Stimulated activated naive CD8-positive, alpha-beta T cell treated with anti-CD3 and anti-CD28 coated beads, Interleukin-15, Interleukin-2, amounts not matched to agents 100 ng/mL and 50 ng/mL, for 24 hours (primary cell): ENCODE data around the gene MITF.

Experiments used
- H3K27ac Mint-ChIP-seq: one replicate; pipeline ENCODE4 v1.8.0; 2021; ENCODE audit warnings: mild to moderate bottlenecking, mixed read lengths
- H3K27me3 Mint-ChIP-seq: one replicate; pipeline ENCODE4 v1.8.0; 2021; ENCODE audit warnings: mixed read lengths
- H3K36me3 Mint-ChIP-seq: one replicate; pipeline ENCODE4 v1.8.0; 2021; ENCODE audit warnings: low read depth, mixed read lengths
- H3K4me1 Mint-ChIP-seq: one replicate; pipeline ENCODE4 v1.8.0; 2021; ENCODE audit warnings: low read depth, mixed read lengths
- H3K4me3 Mint-ChIP-seq: one replicate; pipeline ENCODE4 v1.8.0; 2021; ENCODE audit warnings: mild to moderate bottlenecking, mixed read lengths
- H3K9me3 Mint-ChIP-seq: one replicate; pipeline ENCODE4 v1.8.0; 2021; ENCODE audit warnings: mixed read lengths

Gene MITF

DNA sequence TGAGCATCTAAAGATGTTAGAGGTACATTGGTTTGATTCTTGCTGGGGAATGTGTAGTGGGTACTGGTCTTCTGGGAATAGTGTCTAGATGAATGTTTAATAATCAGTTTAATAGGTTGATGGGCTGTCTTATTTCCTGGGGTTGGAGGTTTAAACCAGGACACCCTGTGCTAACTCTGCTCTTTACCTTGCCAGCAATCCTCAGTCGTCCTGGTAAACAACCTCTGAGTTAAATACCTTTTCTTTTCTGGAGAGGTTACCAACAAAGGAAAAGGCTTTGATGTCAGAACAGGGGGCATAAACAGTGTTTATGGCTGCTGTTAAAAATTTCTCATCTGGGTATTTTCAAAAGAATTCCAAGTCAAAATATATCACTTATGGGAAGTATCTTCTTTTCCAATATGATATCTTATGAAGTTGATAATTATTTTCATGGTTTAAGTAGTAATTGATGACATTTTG, 23.5 kb downstream of the MITF start:
- Mint-ChIP-seq H3K4me1 (no peaks in the 10 kb centered on the region), H3K36me3 (no peaks in the 10 kb centered on the region), H3K27me3 (peaks cover 4% of the 10 kb centered on the region), H3K27ac (no peak overlapping the region), H3K4me3 (no peak overlapping the region), H3K9me3 (no peaks in the 10 kb centered on the region)

DNA sequence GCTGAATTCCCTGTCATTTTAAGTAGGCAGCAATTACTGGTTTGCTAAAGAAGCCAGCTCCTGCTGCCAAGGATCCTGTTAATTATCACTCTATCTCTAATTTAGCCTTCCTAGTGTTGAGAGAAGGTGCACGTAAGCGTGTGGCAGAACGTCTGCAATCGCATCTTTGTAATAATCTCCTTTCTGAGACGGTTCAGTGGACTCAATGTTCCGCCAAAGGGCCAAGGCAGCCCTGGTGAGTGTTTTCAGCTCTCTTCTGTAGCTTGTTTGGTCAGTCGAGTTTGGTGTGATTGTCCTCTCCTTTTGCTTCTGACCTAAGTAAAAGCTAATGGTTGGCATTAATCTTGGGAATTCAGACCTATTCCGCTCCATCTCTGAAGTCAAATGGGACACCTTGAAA, 24.2 kb downstream of the MITF start:
- Mint-ChIP-seq H3K4me1 (no peaks in the 10 kb centered on the region), H3K27me3 (peaks cover 4% of the 10 kb centered on the region), H3K27ac (no peak overlapping the region), H3K36me3 (no peaks in the 10 kb centered on the region), H3K4me3 (no peak overlapping the region), H3K9me3 (no peaks in the 10 kb centered on the region)

DNA sequence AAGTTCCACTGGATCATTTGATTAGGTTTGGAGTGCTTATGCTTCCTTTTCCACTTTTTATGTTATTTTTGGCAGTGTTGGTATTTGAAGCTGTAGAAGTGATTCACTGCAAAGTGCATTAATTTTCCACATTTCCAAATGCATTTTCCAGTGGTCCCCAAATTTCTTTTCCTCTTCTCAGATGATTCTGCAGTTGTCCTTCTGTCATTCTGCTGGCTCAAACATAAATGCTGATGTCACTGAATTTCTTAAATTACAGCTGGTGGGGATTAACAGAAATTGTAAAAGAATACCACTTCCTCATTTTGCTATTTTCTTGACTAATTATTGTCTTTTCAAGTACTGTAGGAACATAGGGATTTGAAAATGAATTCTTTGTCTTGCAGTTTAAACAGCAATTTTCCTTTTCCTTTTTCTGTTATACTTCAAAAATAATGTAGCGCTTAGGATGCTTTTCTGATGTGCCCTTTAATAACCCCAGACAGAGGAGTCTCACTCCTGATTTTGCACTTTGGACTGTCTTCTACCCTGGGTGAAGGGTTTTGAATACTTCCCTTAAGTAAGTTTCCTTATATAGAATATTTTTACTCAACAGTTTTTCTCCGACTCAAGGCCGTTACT, 25.0 kb downstream of the MITF start:
- Mint-ChIP-seq H3K27ac (no peak overlapping the region), H3K27me3 (peaks cover 4% of the 10 kb centered on the region), H3K4me3 (no peak overlapping the region), H3K9me3 (no peaks in the 10 kb centered on the region), H3K36me3 (no peaks in the 10 kb centered on the region), H3K4me1 (no peaks in the 10 kb centered on the region)

DNA sequence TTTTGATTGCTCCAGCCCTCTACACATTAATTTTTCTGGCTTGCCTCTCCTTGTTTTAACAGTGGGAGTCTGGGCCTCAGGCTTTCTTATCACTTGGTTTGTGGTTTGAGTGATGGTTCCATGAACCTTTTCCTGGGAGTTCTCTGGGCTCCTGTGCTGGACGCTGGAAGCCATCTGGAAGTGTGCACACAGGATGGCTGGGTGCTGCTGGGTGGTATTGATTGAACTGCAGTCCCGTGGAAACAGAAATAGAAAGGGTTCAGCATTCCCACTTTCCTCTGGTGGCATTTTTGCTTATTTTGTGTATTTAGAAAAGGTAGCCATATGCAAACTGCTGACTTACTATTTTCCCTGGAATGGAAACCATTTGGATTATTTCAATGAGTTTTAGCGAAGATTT, 25.6 kb downstream of the MITF start:
- no peak overlapping the region for H3K4me3 Mint-ChIP-seq
- no peaks in the 10 kb centered on the region for H3K36me3 Mint-ChIP-seq
- no peaks in the 10 kb centered on the region for H3K4me1 Mint-ChIP-seq
- peaks cover 4% of the 10 kb centered on the region for H3K27me3 Mint-ChIP-seq
- H3K9me3 Mint-ChIP-seq = no peaks in the 10 kb centered on the region
- no peak overlapping the region for H3K27ac Mint-ChIP-seq

DNA sequence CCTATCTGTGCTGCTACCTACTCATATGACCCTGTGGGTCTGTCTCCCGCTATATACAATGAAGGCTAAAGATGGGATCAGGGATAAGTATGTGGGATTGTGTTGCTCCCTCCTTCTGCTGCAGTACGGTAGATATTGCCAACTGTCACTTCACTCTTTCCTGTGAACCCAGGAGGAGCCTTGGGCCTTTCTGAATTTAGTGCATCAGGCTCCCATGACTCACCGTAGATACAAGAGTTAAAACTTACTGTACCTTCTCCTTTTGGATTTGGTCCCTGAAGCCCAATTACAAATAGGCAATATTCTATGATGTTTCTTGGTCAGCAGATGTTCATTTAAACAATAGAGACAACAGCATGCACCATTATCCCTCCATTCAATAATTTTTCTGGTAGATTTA, 27.4 kb downstream of the MITF start:
- H3K27me3 Mint-ChIP-seq = peaks cover 7% of the 10 kb centered on the region
- H3K4me3 Mint-ChIP-seq = no peak overlapping the region
- no peaks in the 10 kb centered on the region for H3K9me3 Mint-ChIP-seq
- no peaks in the 10 kb centered on the region for H3K4me1 Mint-ChIP-seq
- no peak overlapping the region for H3K27ac Mint-ChIP-seq
- H3K36me3 Mint-ChIP-seq = no peaks in the 10 kb centered on the region

DNA sequence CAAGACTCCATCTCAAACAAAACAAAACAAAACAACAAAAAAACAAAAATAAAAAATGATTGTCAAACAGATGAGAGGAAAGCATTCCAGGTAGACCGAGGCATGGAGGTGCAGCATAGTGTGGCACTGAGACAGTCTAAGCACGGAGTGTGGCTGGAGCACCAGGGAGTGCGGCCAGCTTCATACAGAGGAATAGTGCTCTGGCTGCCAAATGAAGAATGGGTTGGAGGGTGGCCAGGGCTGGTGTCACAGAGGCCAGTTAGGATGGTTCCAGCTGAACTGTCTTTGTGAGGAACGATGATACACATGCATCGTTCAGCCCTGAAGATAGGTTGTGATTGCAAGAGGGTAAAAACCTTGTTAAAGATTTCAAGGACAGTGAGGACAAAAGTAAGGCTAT, 28.3 kb downstream of the MITF start:
- Mint-ChIP-seq H3K4me1 (no peaks in the 10 kb centered on the region), H3K9me3 (no peaks in the 10 kb centered on the region), H3K36me3 (no peaks in the 10 kb centered on the region), H3K27ac (no peak overlapping the region), H3K27me3 (peaks cover 7% of the 10 kb centered on the region), H3K4me3 (no peak overlapping the region)

DNA sequence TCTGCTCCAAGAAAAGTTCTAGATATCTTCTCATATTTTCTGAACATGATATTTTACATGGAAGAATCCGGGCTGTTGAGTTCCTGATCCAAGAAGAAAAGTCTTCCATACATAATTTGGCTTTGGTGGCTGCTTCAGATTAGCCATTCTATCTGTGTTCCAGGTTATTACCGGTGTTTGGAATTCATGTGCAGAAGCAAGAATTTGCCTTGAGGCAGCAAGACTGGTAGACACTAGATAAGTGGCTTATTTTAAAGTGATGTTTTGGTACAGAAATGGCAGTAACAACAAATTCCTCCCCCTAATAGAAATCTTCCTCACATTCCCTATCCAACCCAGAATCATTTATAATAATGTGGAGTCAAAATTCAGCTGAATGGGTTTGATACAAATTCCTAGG, 29.2 kb downstream of the MITF start:
- Mint-ChIP-seq H3K27ac (no peak overlapping the region), H3K4me1 (no peaks in the 10 kb centered on the region), H3K4me3 (no peak overlapping the region), H3K9me3 (no peaks in the 10 kb centered on the region), H3K36me3 (no peaks in the 10 kb centered on the region), H3K27me3 (peaks cover 7% of the 10 kb centered on the region)

DNA sequence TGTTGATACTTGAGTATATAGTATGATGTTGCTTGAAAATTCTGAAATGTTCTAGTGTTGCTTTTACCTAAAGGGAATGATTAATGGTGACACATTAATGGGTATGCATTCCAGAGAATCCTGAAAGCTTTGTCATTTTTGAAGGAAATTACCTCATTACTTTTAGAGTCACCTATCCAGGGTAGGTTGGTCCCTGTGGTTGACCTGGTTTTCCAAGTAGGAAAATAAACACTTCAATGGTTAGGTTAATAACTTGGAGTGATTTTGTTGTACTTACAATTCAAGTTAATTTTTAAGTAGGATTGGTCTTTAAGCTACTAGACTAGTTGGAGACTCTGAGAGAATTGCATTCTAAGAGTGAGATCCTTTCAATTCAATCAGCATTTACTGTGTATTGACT, 31.0 kb downstream of the MITF start:
- no peaks in the 10 kb centered on the region for H3K36me3 Mint-ChIP-seq
- H3K4me3 Mint-ChIP-seq = no peak overlapping the region
- no peak overlapping the region for H3K27ac Mint-ChIP-seq
- no peaks in the 10 kb centered on the region for H3K9me3 Mint-ChIP-seq
- no peaks in the 10 kb centered on the region for H3K4me1 Mint-ChIP-seq
- H3K27me3 Mint-ChIP-seq = peaks cover 7% of the 10 kb centered on the region

DNA sequence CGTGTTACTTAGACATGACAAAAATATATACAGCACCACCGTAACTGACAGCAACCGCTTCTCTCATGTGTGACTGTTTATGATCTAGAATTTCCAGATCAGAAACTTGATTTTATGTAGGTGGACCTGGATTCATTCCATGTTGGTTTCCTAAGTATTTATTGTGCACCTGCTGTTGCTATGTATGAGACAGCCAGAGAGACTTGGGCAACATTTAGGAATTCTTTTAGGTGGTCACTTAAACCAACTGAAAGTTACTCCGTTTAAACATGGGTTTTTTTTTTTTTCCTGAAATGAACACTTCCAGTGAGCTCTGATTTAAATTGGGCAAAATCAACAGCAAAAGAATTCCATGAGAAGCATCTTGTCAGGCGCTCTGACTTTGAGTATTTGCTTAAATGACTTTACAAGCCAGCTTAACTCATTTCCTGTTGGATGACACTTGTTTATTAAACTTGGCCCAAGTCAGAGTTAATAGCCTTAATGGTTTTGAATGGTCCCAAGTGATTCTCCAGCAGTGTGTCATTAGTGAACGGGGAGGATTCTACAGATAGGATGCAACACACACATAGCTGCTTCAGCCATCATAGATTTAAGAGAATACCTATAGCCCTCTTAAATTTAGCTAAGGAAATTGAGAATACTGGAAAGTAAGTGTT, 31.8 kb downstream of the MITF start:
- Mint-ChIP-seq H3K9me3 (no peaks in the 10 kb centered on the region), H3K4me1 (no peaks in the 10 kb centered on the region), H3K4me3 (no peak overlapping the region), H3K27me3 (peaks cover 4% of the 10 kb centered on the region), H3K36me3 (no peaks in the 10 kb centered on the region), H3K27ac (no peak overlapping the region)

DNA sequence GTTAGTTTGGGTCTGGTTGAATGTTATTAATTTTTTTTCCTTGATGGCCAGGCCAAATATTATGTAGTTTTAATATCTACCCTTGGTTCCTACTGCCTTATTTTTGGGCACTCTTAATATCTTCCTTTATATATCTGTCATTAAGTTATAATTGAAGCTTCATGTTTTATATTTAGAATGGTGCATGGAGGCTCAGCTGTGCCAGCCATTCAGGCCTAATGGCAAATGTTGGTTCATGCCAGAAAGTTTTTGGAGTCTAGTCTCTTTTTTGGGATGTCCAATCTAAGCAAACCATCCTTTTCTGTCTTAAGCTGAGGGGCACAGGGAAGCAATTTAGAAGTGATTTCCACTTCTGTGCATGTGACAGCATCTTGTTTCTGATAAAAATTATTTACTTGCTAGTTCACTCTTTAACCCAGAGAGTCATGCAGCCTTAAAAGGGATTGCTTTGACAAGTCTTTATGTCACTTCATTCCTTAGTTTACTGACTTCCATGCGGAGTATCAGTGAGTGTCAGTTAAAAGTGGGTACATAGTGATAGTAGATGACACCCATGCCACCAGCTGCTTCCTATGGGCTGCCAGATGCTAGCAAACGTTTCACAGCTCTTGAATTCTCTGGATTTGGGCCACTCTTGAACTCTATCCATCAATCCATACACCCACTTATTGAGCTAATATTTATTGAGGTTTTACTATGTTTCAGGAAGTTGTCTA, 33.0 kb downstream of the MITF start:
- H3K4me1 Mint-ChIP-seq = no peaks in the 10 kb centered on the region
- H3K36me3 Mint-ChIP-seq = no peaks in the 10 kb centered on the region
- no peaks in the 10 kb centered on the region for H3K9me3 Mint-ChIP-seq
- peaks cover 4% of the 10 kb centered on the region for H3K27me3 Mint-ChIP-seq
- H3K27ac Mint-ChIP-seq = no peak overlapping the region
- H3K4me3 Mint-ChIP-seq = no peak overlapping the region

DNA sequence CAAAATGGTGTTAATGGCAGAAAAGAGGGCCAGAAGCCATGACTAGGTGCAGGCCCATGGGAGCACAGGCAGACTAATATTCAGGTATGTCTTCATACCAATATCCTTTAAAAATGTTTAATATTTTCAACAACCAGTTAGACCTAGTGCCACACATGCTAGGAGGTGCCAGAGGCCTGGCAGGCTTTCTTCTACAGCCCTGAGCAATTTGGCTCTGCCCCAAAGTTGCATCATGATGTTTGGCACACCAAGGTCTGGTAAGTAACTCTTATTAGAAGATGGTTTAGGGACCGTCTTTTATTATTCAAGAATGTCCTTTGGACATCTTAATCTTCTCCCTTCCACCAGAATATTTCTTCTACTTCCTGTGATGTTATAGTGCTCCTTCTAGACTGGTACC, 34.8 kb downstream of the MITF start:
- Mint-ChIP-seq H3K4me1 (no peaks in the 10 kb centered on the region), H3K9me3 (peaks cover 4% of the 10 kb centered on the region), H3K27me3 (peaks cover 4% of the 10 kb centered on the region)

DNA sequence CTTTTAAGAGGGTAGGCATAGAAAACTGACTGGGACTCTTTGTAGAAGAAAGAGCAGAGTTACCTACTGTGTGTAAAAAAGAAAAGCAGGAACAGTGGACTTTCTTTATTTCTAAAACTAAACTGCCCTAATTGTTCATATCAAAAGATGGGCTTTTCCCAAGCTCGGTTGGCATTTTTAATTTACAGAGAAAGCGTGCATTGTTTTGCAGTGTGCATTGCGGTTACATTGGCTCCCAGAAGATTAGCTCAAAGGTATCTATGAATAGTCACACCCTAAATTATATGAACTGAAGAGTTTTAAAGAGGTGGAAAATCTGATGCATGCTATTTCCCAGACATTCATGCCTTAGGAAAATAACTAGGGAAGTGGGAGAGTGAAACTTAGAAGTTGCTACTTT, 36.5 kb downstream of the MITF start:
- H3K4me3 Mint-ChIP-seq = no peak overlapping the region
- no peaks in the 10 kb centered on the region for H3K4me1 Mint-ChIP-seq
- H3K27ac Mint-ChIP-seq = no peak overlapping the region
- H3K36me3 Mint-ChIP-seq = no peaks in the 10 kb centered on the region
- no peaks in the 10 kb centered on the region for H3K27me3 Mint-ChIP-seq
- peaks cover 4% of the 10 kb centered on the region for H3K9me3 Mint-ChIP-seq

More for the DNA sequence above, 34.8 kb downstream of the MITF start:
- no peak overlapping the region for H3K27ac Mint-ChIP-seq
- no peak overlapping the region for H3K4me3 Mint-ChIP-seq
- H3K36me3 Mint-ChIP-seq = no peaks in the 10 kb centered on the region

DNA sequence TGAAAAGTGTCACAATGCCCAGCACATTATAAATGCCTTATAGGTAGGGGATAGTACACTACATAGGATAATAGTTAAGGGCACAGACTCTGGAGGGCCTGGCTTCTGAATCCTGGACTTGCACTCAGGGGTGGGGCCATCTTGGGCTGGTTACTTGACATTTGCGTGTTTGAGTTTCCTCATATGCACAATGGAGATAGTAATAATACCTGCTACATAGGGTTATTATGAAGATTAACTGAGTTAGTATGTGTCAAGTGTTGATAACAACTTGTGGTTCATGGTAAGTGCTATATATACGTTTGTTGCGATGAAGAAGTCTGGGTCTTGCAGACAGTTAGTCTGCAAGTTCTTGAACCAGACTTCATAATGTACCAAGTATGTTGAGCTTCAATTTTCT, 37.0 kb downstream of the MITF start:
- Mint-ChIP-seq H3K4me1 (no peaks in the 10 kb centered on the region), H3K9me3 (peaks cover 4% of the 10 kb centered on the region), H3K27ac (no peak overlapping the region), H3K4me3 (no peak overlapping the region), H3K27me3 (no peaks in the 10 kb centered on the region), H3K36me3 (no peaks in the 10 kb centered on the region)

DNA sequence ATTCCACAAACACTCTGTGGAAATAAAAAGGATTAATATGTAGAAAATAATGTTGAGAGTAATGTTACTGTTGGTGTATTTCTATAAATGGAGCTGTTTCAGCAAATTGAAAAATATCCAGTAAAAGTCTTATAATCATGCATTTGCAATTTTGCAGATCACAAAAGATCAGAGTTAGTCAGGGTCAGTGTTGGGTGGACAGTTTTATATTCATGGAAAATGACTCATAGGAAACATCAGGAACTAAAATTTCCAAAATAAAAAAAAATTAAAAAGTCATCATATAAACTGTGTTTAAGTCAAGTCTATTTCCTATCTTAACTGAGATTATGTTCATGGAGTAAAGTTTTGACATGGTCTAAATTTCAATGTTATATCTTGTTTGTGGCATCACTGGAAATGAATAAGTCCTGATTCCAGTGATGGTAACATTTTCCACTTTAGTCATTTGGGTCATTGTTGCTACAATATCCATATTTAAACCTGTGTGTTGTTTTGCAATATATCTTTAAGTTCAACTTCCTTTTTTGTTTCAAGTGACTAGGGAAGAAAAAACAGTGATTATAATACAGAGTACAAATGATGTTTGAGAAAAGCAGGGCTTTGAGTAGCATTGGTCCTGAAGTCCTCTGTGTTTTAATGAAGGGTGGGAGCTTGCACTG, 37.8 kb downstream of the MITF start:
- Mint-ChIP-seq H3K4me3 (no peak overlapping the region), H3K27me3 (no peaks in the 10 kb centered on the region), H3K4me1 (no peaks in the 10 kb centered on the region), H3K36me3 (no peaks in the 10 kb centered on the region), H3K9me3 (peaks cover 4% of the 10 kb centered on the region), H3K27ac (no peak overlapping the region)

DNA sequence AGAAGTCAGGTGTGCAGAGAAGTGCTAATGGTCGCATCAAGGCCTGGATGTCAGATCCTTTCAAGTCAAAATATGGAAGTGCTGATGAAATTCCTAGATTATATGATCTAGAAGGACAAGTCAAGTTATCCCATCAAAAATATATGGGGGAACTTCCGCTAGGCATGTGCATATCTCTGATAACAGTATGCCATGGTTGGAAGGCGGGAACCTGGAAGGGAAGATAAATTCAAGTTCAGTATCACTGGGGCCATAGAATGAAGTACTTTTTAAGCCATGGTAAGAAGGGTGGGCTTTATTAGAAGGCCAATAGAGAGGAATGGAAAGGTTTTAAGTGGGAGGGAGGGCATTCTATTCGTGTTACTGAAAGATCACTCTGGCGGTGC, 38.3 kb downstream of the MITF start:
- H3K4me3 Mint-ChIP-seq = no peak overlapping the region

More for the DNA sequence above, 38.3 kb downstream of the MITF start:
- Mint-ChIP-seq H3K9me3 (peaks cover 4% of the 10 kb centered on the region), H3K27me3 (no peaks in the 10 kb centered on the region), H3K27ac (no peak overlapping the region), H3K36me3 (no peaks in the 10 kb centered on the region), H3K4me1 (no peaks in the 10 kb centered on the region)
